MM.1S (cell line): ENCODE measurements around the gene SIM1.

Experiments used
- DNase-seq: peaks from one replicate; pipeline ENCODE4 v3.0.0-alpha.2; 2015
- H2AFZ ChIP-seq: fragments of 300-600 bp; sonication (generic); 2 replicates; pipeline ENCODE4 v1.6.0; 2016; ENCODE audit warnings: antibody characterized with exemption, low read length
- H3F3A ChIP-seq: fragments of 300-600 bp; sonication (generic); 2 replicates; pipeline ENCODE4 v1.6.1; 2016; ENCODE audit warnings: mild to moderate bottlenecking, antibody characterized with exemption, low read length, moderate library complexity, mixed read lengths; ENCODE audit not compliant: insufficient read depth
- H3K27ac ChIP-seq: fragments of 300-600 bp; sonication (generic); 2 replicates; pipeline ENCODE4 v1.5.1; 2016; ENCODE audit warnings: mild to moderate bottlenecking, low read length
- H3K27me3 ChIP-seq: fragments of 300-600 bp; sonication (generic); replicated peaks from 2 replicates; pipeline ENCODE4 v1.6.0; 2016; ENCODE audit warnings: low read length; ENCODE audit not compliant: insufficient read depth
- H3K36me3 ChIP-seq: fragments of 300-600 bp; sonication (generic); replicated peaks from 2 replicates; pipeline ENCODE4 v1.6.1; 2016; ENCODE audit warnings: mild to moderate bottlenecking, low read length, mixed read lengths; ENCODE audit not compliant: insufficient read depth
- H3K4me1 ChIP-seq: fragments of 300-600 bp; sonication (generic); 2 replicates; pipeline ENCODE4 v1.6.1; 2016; ENCODE audit warnings: low read length, mixed read lengths
- H3K4me2 ChIP-seq: fragments of 300-600 bp; sonication (generic); 2 replicates; pipeline ENCODE4 v1.6.0; 2016; ENCODE audit warnings: low read depth, low read length
- H3K4me3 ChIP-seq: fragments of 300-600 bp; sonication (generic); 2 replicates; pipeline ENCODE4 v1.5.1; 2016; ENCODE audit warnings: low read length, mixed read lengths
- H3K79me2 ChIP-seq: fragments of 300-600 bp; sonication (generic); 2 replicates; pipeline ENCODE4 v1.6.1; 2016; ENCODE audit warnings: mixed run types, low read length, mixed read lengths
- H3K9ac ChIP-seq: fragments of 300-600 bp; sonication (generic); 2 replicates; pipeline ENCODE4 v1.6.1; 2016; ENCODE audit warnings: low read length, mixed read lengths
- H3K9me2 ChIP-seq: fragments of 300-600 bp; sonication (generic); replicated peaks from 2 replicates; pipeline ENCODE4 v1.6.1; 2016; ENCODE audit warnings: mild to moderate bottlenecking, low read length, mixed read lengths; ENCODE audit not compliant: insufficient read depth
- H3K9me3 ChIP-seq: fragments of 300-600 bp; sonication (generic); replicated peaks from 2 replicates; pipeline ENCODE4 v1.6.1; 2016; ENCODE audit warnings: mild to moderate bottlenecking, low read length, mixed read lengths; ENCODE audit not compliant: insufficient read depth
- H4K20me1 ChIP-seq: fragments of 300-600 bp; sonication (generic); 2 replicates; pipeline ENCODE4 v1.6.1; 2016; ENCODE audit warnings: mild to moderate bottlenecking, low read length, moderate library complexity, mixed read lengths; ENCODE audit not compliant: insufficient read depth
- EZH2 ChIP-seq: fragments of 300-600 bp; sonication (generic); optimal IDR thresholded peaks from 2 replicates; pipeline ENCODE3; 2017; ENCODE audit warnings: low read depth, mild to moderate bottlenecking, antibody characterized with exemption, low read length, mixed read lengths
- EZH2phosphoT487 ChIP-seq: fragments of 300-600 bp; sonication (generic); IDR thresholded peaks from 2 replicates; pipeline ENCODE4 v1.6.1; 2018; ENCODE audit warnings: antibody characterized with exemption, low read length
- TF ChIP-seq, protein P1 (sequence below): fragments of 300-600 bp; sonication (generic); IDR thresholded peaks from 2 replicates; pipeline ENCODE4 v1.5.1; 2016; ENCODE audit warnings: antibody characterized with exemption, low read length, mixed read lengths

Gene SIM1, protein sequence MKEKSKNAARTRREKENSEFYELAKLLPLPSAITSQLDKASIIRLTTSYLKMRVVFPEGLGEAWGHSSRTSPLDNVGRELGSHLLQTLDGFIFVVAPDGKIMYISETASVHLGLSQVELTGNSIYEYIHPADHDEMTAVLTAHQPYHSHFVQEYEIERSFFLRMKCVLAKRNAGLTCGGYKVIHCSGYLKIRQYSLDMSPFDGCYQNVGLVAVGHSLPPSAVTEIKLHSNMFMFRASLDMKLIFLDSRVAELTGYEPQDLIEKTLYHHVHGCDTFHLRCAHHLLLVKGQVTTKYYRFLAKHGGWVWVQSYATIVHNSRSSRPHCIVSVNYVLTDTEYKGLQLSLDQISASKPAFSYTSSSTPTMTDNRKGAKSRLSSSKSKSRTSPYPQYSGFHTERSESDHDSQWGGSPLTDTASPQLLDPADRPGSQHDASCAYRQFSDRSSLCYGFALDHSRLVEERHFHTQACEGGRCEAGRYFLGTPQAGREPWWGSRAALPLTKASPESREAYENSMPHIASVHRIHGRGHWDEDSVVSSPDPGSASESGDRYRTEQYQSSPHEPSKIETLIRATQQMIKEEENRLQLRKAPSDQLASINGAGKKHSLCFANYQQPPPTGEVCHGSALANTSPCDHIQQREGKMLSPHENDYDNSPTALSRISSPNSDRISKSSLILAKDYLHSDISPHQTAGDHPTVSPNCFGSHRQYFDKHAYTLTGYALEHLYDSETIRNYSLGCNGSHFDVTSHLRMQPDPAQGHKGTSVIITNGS

DNA sequence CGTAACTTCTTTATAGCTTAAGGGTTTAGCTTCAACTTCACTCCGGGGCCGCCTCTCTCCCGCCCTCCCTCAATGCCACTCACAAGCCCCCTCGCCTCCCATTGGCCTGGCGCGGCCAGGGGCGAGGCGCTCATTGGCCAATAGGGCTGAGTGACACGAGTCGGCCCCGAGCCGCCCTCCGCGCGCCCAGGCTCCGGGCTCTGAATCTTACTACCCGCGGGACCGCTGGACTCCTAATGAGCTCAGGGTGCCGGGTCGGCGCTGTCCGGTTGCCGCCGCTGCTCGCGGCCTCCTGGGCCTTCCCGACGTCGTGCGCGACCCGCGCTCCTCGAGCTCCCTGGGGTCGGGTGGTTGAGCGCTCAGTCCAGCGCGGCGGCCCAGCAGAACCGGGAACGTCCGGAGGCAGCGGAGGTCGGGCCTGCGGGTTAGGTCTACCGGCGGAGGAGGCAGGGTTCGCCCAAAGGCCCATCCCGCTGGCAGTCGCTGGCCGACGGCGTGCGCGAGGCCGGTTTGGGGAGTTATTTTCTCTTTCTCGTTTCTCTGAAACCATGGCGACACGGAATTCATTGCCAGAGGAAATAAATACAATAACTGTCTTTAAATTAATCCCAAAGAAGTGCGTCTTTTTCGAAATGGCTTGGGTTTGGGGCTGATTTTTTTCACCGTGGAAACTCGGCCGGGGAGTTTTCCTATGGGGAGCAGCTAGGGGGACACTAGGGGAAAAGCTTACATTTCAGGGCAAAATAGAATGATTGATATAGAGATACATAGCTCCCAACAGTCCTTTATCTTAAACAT, at the start of gene SIM1:
SIM1 (minus strand) TSS at position 19 of the 798 bp plus-strand sequence. CDS start 1,453 bp downstream, outside the sequence.
- Histone ChIP-seq H3K9me3 (no peaks in the 10 kb centered on the region), H3K27me3 (peaks cover 26% of the 10 kb centered on the region), H3F3A (no peaks in the 10 kb centered on the region), H3K36me3 (no peaks in the 10 kb centered on the region), H3K9ac (no peak within 1 kb of the TSS), H3K4me3 (no peak within 1 kb of the TSS), H4K20me1 (no peaks in the 10 kb centered on the region), H3K9me2 (no peaks in the 10 kb centered on the region), H3K4me2 (no peak within 1 kb of the TSS; the same call in 1 of the 2 replicates), H2AFZ (no peak within 1 kb of the TSS), H3K79me2 (no peaks in the 10 kb centered on the region), H3K27ac (no peak within 1 kb of the TSS), H3K4me1 (0 out of 2 replicates have a peak, but pooled peaks cover 6% of the 10 kb centered on the region)
- TF ChIP-seq, protein P1, sequence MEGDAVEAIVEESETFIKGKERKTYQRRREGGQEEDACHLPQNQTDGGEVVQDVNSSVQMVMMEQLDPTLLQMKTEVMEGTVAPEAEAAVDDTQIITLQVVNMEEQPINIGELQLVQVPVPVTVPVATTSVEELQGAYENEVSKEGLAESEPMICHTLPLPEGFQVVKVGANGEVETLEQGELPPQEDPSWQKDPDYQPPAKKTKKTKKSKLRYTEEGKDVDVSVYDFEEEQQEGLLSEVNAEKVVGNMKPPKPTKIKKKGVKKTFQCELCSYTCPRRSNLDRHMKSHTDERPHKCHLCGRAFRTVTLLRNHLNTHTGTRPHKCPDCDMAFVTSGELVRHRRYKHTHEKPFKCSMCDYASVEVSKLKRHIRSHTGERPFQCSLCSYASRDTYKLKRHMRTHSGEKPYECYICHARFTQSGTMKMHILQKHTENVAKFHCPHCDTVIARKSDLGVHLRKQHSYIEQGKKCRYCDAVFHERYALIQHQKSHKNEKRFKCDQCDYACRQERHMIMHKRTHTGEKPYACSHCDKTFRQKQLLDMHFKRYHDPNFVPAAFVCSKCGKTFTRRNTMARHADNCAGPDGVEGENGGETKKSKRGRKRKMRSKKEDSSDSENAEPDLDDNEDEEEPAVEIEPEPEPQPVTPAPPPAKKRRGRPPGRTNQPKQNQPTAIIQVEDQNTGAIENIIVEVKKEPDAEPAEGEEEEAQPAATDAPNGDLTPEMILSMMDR = no peak
- no peak for TF ChIP-seq EZH2
- no peak for TF ChIP-seq EZH2phosphoT487
- no peak for DNase-seq

GRCh38 chr6:100512203-100512862, 47.6 kb upstream of the SIM1 start:
- no peak overlapping the region for H3K27ac ChIP-seq
- H3K36me3 ChIP-seq = no peaks in the 10 kb centered on the region
- no peaks in the 10 kb centered on the region for H3K27me3 ChIP-seq
- no peaks in the 10 kb centered on the region for H3K4me1 ChIP-seq
- H2AFZ ChIP-seq = no peak overlapping the region
- no peak overlapping the region for H3K9ac ChIP-seq
- H4K20me1 ChIP-seq = no peaks in the 10 kb centered on the region
- no peaks in the 10 kb centered on the region for H3F3A ChIP-seq
- H3K4me3 ChIP-seq = no peak overlapping the region
- no peaks in the 10 kb centered on the region for H3K79me2 ChIP-seq
- DNase-seq = no peak
- H3K9me3 ChIP-seq = no peaks in the 10 kb centered on the region
- TF ChIP-seq EZH2 (no peak), EZH2phosphoT487 (no peak)
- TF ChIP-seq, protein P1 = no peak
- no peak overlapping the region for H3K4me2 ChIP-seq
- H3K9me2 ChIP-seq = no peaks in the 10 kb centered on the region

GRCh38 chr6:100509101-100509500, 44.4 kb upstream of the SIM1 start:
- Histone ChIP-seq H3K4me3 (no peak overlapping the region), H3K9ac (no peak overlapping the region), H3K27ac (no peak overlapping the region), H3F3A (no peaks in the 10 kb centered on the region), H3K79me2 (no peaks in the 10 kb centered on the region), H3K4me1 (no peaks in the 10 kb centered on the region), H4K20me1 (no peaks in the 10 kb centered on the region), H3K9me2 (no peaks in the 10 kb centered on the region), H2AFZ (no peak overlapping the region), H3K9me3 (no peaks in the 10 kb centered on the region), H3K4me2 (no peak overlapping the region), H3K27me3 (no peaks in the 10 kb centered on the region), H3K36me3 (no peaks in the 10 kb centered on the region)
- TF ChIP-seq EZH2 (no peak), EZH2phosphoT487 (no peak)
- TF ChIP-seq, protein P1 = no peak
- no peak for DNase-seq
